IPS DF 6.9 (cell line): ENCODE measurements around the gene TMPRSS11D.

ENCODE experiments used
- DNase-seq: peaks from one replicate; pipeline ENCODE4 v3.0.0-alpha.2; 2013; ENCODE audit warnings: low read depth, low spot score
- H3K27ac ChIP-seq: one replicate; pipeline ENCODE4 v1.5.1; 2013; ENCODE audit warnings: low read length, control low read depth
- H3K27me3 ChIP-seq: 2 replicates; pipeline ENCODE4 v1.6.1; 2013; ENCODE audit warnings: mild to moderate bottlenecking, low read length; ENCODE audit not compliant: control insufficient read depth, insufficient read depth
- H3K36me3 ChIP-seq: 2 replicates; pipeline ENCODE4 v1.6.1; 2013; ENCODE audit warnings: low read length; ENCODE audit not compliant: control insufficient read depth, insufficient read depth
- H3K4me1 ChIP-seq: 2 replicates; pipeline ENCODE4 v1.6.1; 2013; ENCODE audit warnings: low read length; ENCODE audit not compliant: control insufficient read depth, insufficient read depth
- H3K4me3 ChIP-seq: 2 replicates; pipeline ENCODE4 v1.5.1; 2013; ENCODE audit warnings: mild to moderate bottlenecking, low read length
- H3K9me3 ChIP-seq: 2 replicates; pipeline ENCODE4 v1.6.1; 2013; ENCODE audit warnings: low read length, inconsistent platforms; ENCODE audit not compliant: control insufficient read depth, insufficient read depth
- WGBS: extraction: QIAGEN DNeasy Blood & Tissue Kit; methylation state at CpG from one replicate; pipeline ENCODE4 v1.1.7; 2013; ENCODE audit warnings: mixed read lengths, missing lambda C conversion rate; ENCODE audit not compliant: insufficient read length, insufficient coverage; 5-methylcytosine and 5-hydroxymethylcytosine counted together

TMPRSS11D gene

GRCh38 chr4:67891645-67892044 is 7.8 kb upstream of the TMPRSS11D start:
- Histone ChIP-seq H3K27ac (no peak overlapping the region), H3K4me3 (no peak overlapping the region), H3K9me3 (no peaks in the 10 kb centered on the region), H3K36me3 (no peaks in the 10 kb centered on the region), H3K27me3 (no peaks in the 10 kb centered on the region), H3K4me1 (no peaks in the 10 kb centered on the region)
- no peak for DNase-seq

- Histone ChIP-seq H3K4me3 (no peak overlapping the region), H3K27ac (no peak overlapping the region), H3K27me3 (no peaks in the 10 kb centered on the region), H3K36me3 (no peaks in the 10 kb centered on the region), H3K4me1 (no peaks in the 10 kb centered on the region), H3K9me3 (no peaks in the 10 kb centered on the region)
- WGBS: no CpG with 5 or more reads among the region's 4 CpGs
- DNase-seq: no peak
Measured at GRCh38 chr4:67886281-67886680, 2.5 kb upstream of the TMPRSS11D start.

GRCh38 chr4:67885762-67886161 is 2.0 kb upstream of the TMPRSS11D start:
- DNase-seq: no peak
- Histone ChIP-seq H3K4me3 (no peak overlapping the region), H3K36me3 (no peaks in the 10 kb centered on the region), H3K27me3 (no peaks in the 10 kb centered on the region), H3K27ac (no peak overlapping the region), H3K4me1 (no peaks in the 10 kb centered on the region), H3K9me3 (no peaks in the 10 kb centered on the region)
- WGBS: no CpG with 5 or more reads among the region's 6 CpGs

GRCh38 chr4:67884701-67885100 is 899 bp upstream of the TMPRSS11D start:
- Histone ChIP-seq H3K27me3 (no peaks in the 10 kb centered on the region), H3K4me3 (no peak overlapping the region), H3K36me3 (no peaks in the 10 kb centered on the region), H3K9me3 (no peaks in the 10 kb centered on the region), H3K4me1 (no peaks in the 10 kb centered on the region), H3K27ac (no peak overlapping the region)
- no peak for DNase-seq

- H3K4me1 ChIP-seq: no peaks in the 10 kb centered on the region
- no peaks in the 10 kb centered on the region for H3K9me3 ChIP-seq
- no CpG with 5 or more reads among the region's 5 CpGs for WGBS
- no peak for DNase-seq
- H3K36me3 ChIP-seq: no peaks in the 10 kb centered on the region
- no peak overlapping the region for H3K27ac ChIP-seq
- no peaks in the 10 kb centered on the region for H3K27me3 ChIP-seq
- no peak overlapping the region for H3K4me3 ChIP-seq
Measured at GRCh38 chr4:67883458-67883857, 344 bp downstream of the TMPRSS11D start.

GRCh38 chr4:67880866-67881610 is 2.8 kb downstream of the TMPRSS11D start:
- no CpG with 5 or more reads among the region's 1 CpG for WGBS
- Histone ChIP-seq H3K27me3 (no peaks in the 10 kb centered on the region), H3K9me3 (no peaks in the 10 kb centered on the region), H3K36me3 (no peaks in the 10 kb centered on the region), H3K27ac (no peak overlapping the region), H3K4me3 (no peak overlapping the region), H3K4me1 (no peaks in the 10 kb centered on the region)
- no peak for DNase-seq

- Histone ChIP-seq H3K27me3 (no peaks in the 10 kb centered on the region), H3K4me1 (no peaks in the 10 kb centered on the region), H3K9me3 (no peaks in the 10 kb centered on the region), H3K36me3 (no peaks in the 10 kb centered on the region), H3K4me3 (no peak overlapping the region), H3K27ac (no peak overlapping the region)
- WGBS: no CpG with 5 or more reads among the region's 3 CpGs
- no peak for DNase-seq
Measured at GRCh38 chr4:67879486-67879885, 4.3 kb downstream of the TMPRSS11D start.

- WGBS: no CpG with 5 or more reads among the region's 3 CpGs
- no peaks in the 10 kb centered on the region for H3K36me3 ChIP-seq
- DNase-seq: no peak
- H3K9me3 ChIP-seq: no peaks in the 10 kb centered on the region
- H3K27ac ChIP-seq: no peak overlapping the region
- H3K4me1 ChIP-seq: no peaks in the 10 kb centered on the region
- no peaks in the 10 kb centered on the region for H3K27me3 ChIP-seq
- H3K4me3 ChIP-seq: no peak overlapping the region
Measured at GRCh38 chr4:67877086-67877485, 6.7 kb downstream of the TMPRSS11D start.

- no peak for DNase-seq
- WGBS: no CpG with 5 or more reads among the region's 2 CpGs
- H3K4me1 ChIP-seq: no peaks in the 10 kb centered on the region
- H3K9me3 ChIP-seq: no peaks in the 10 kb centered on the region
- no peaks in the 10 kb centered on the region for H3K36me3 ChIP-seq
- H3K27me3 ChIP-seq: no peaks in the 10 kb centered on the region
- H3K4me3 ChIP-seq: no peak overlapping the region
- no peak overlapping the region for H3K27ac ChIP-seq
Measured at GRCh38 chr4:67874986-67875385, 8.8 kb downstream of the TMPRSS11D start.

- no peak for DNase-seq
- no CpG with 5 or more reads among the region's 1 CpG for WGBS
- H3K27me3 ChIP-seq: no peaks in the 10 kb centered on the region
Measured at GRCh38 chr4:67873116-67873515, 10.7 kb downstream of the TMPRSS11D start.

GRCh38 chr4:67871867-67872266 is 11.9 kb downstream of the TMPRSS11D start:
- no peak overlapping the region for H3K4me3 ChIP-seq
- H3K4me1 ChIP-seq: no peaks in the 10 kb centered on the region
- no peaks in the 10 kb centered on the region for H3K9me3 ChIP-seq
- H3K27ac ChIP-seq: no peak overlapping the region
- DNase-seq: no peak
- H3K27me3 ChIP-seq: no peaks in the 10 kb centered on the region
- no peaks in the 10 kb centered on the region for H3K36me3 ChIP-seq

More at GRCh38 chr4:67873116-67873515, 10.7 kb downstream of the TMPRSS11D start:
- no peaks in the 10 kb centered on the region for H3K36me3 ChIP-seq
- H3K9me3 ChIP-seq: no peaks in the 10 kb centered on the region
- H3K27ac ChIP-seq: no peak overlapping the region
- H3K4me3 ChIP-seq: no peak overlapping the region
- no peaks in the 10 kb centered on the region for H3K4me1 ChIP-seq
